Activated CD8-positive, alpha-beta T cell treated with anti-CD3 and anti-CD28 coated beads for 36 hours (primary cell): Measurements from ENCODE around the gene LGALS3BP. TPM values are rescaled to one million over a fixed set of nuclear protein-coding genes. Genes with fewer than 3 reads are reported as not detected.

Source experiments
- ATAC-seq: fragments of 200-7000 bp; cut with Tn5 transposase; one replicate; pipeline ENCODE4 v1.10.0; 2021; ENCODE audit warnings: mild to moderate bottlenecking, moderate library complexity
- CTCF ChIA-PET: fragments of 350-600 bp; sonication (Branson Sonifier 250); formaldehyde crosslinking; loops from one replicate; lab custom pipeline; 2021; ENCODE audit warnings: antibody characterized with exemption; lab: Charles Lee
- POLR2A ChIA-PET: fragments of 350-600 bp; sonication (Branson Sonifier 250); formaldehyde crosslinking; loops from one replicate; lab custom pipeline; 2021; ENCODE audit warnings: antibody characterized with exemption; lab: Charles Lee
- DNase-seq: peaks from one replicate; pipeline ENCODE4 v3.0.0-alpha.2; 2020
- H3K27ac Mint-ChIP-seq: one replicate; pipeline ENCODE4 v1.8.0; 2021; ENCODE audit warnings: mild to moderate bottlenecking, mixed read lengths
- H3K27me3 Mint-ChIP-seq: one replicate; pipeline ENCODE4 v1.8.0; 2021; ENCODE audit warnings: mixed read lengths
- H3K36me3 Mint-ChIP-seq: one replicate; pipeline ENCODE4 v1.8.0; 2021; ENCODE audit warnings: low read depth, mixed read lengths
- H3K4me1 Mint-ChIP-seq: one replicate; pipeline ENCODE4 v1.8.0; 2021; ENCODE audit warnings: low read depth, mixed read lengths
- H3K4me3 Mint-ChIP-seq: one replicate; pipeline ENCODE4 v1.8.0; 2021; ENCODE audit warnings: mild to moderate bottlenecking, moderate library complexity, mixed read lengths
- H3K9me3 Mint-ChIP-seq: one replicate; pipeline ENCODE4 v1.8.0; 2021; ENCODE audit warnings: mixed read lengths
- CTCF ChIP-seq: fragments of 200-600 bp; IDR thresholded peaks from one replicate; pipeline ENCODE4 v1.8.0; 2022; ENCODE audit warnings: antibody characterized with exemption, mild to moderate bottlenecking
- intact Hi-C: fragments of 100-400 bp; cut with micrococcal nuclease; formaldehyde crosslinking; loops from one replicate; pipeline ENCODE4 v1.10.0; 2022
- total RNA-seq, 2 experiments: library from RNA; stranded (reverse); gene quantifications; one replicate each; pipeline ENCODE4 v1.2.3, GENCODE V29; 2021

Gene LGALS3BP
- total RNA-seq, 2 experiments from 2014 or later, result 41.4 to 50.8 TPM

- Mint-ChIP-seq H3K27me3 (no peaks in the 10 kb centered on the region), H3K36me3 (peaks cover 17% of the 10 kb centered on the region), H3K4me1 (peaks cover 9% of the 10 kb centered on the region), H3K27ac (no peak overlapping the region), H3K4me3 (no peak overlapping the region), H3K9me3 (no peaks in the 10 kb centered on the region)
- intact Hi-C loops, result no loop called here
- ATAC-seq (no peak), DNase-seq (no peak)
- TF ChIP-seq CTCF, result no peak
- CTCF ChIA-PET, result no interaction called here
- POLR2A ChIA-PET, result no interaction called here
These were observed 20.9 kb upstream of the LGALS3BP start for GRCh38 chr17:79000396-79001189.

DNA sequence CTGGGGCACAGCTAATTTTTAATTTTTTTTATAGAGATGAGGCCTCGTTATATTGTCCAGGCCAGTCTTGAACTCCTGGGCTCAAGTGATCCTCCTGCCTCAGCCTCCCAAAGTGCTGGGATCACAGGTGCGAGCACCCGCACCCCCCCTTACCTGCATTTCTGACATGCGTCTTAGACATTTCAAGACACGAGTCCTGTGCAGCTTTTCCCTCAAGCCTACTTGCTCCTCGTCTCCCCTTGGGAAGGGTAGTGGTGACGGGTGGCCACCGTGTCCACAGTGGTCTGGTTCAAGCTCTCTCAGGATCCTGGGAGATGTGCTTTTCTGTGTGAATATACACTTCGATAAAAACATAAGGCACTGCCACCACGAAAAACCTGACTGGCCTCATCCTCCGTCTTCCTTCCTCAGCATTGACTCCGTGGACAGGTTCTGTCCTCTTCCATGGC lies 20.2 kb upstream of the LGALS3BP start:
- no peak for DNase-seq
- H3K27ac Mint-ChIP-seq, result no peak overlapping the region
- peaks cover 19% of the 10 kb centered on the region for H3K36me3 Mint-ChIP-seq
- no peaks in the 10 kb centered on the region for H3K9me3 Mint-ChIP-seq
- no peak for TF ChIP-seq CTCF
- no peaks in the 10 kb centered on the region for H3K27me3 Mint-ChIP-seq
- CTCF ChIA-PET, result no interaction called here
- H3K4me1 Mint-ChIP-seq, result peaks cover 5% of the 10 kb centered on the region
- H3K4me3 Mint-ChIP-seq, result no peak overlapping the region
- no peak for ATAC-seq
- POLR2A ChIA-PET, result no interaction called here
- intact Hi-C loops, result no loop called here

GRCh38 chr17:78999056-78999768 lies 19.5 kb upstream of the LGALS3BP start:
- Mint-ChIP-seq H3K4me3 (no peak overlapping the region), H3K27me3 (no peaks in the 10 kb centered on the region), H3K4me1 (peaks cover 5% of the 10 kb centered on the region), H3K9me3 (no peaks in the 10 kb centered on the region), H3K27ac (no peak overlapping the region), H3K36me3 (peaks cover 21% of the 10 kb centered on the region)
- ChIA-PET POLR2A (no interaction called here), CTCF (no interaction called here)
- intact Hi-C loops, result no loop called here
- DNase-seq (no peak), ATAC-seq (no peak)
- no peak for TF ChIP-seq CTCF

DNA sequence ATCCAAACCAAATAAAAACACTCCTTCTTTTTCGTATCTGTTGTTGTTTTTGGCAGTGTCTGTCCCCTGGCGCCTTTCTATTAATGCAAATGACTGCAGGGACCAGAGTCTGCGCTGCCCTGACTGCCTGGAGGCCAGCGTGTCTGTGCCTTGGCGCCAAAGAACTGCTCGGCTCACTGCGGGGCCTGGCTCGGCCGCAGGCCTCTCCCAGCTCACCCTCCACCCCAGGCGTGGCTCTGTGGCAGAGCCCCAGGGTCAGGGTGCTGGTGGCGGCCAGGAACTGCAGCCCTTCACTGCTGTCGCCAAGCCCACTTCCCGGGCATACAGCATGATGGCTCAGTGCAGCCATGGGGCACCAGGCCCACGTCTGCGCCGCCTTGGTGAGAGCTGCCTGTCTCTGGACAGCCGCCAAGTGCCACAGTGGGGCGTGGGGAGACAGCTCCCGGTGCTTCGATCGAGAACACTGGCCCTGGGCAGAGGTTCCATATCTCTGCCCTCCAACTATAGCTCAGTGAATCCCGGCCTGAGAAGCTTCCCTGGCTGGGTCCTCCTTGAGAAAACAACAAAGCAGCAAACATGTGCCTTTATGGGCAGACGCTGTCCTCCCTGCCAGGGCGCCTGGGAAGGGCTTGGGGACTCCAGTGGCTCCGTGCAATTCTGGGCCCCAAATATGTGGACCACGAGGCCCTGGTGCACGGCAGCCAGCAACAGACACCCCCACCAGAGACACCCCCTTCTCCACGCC lies 18.8 kb upstream of the LGALS3BP start:
- no peak for TF ChIP-seq CTCF
- H3K4me3 Mint-ChIP-seq, result no peak overlapping the region
- intact Hi-C loops, result no loop called here
- peaks cover 6% of the 10 kb centered on the region for H3K4me1 Mint-ChIP-seq
- no peaks in the 10 kb centered on the region for H3K27me3 Mint-ChIP-seq
- POLR2A ChIA-PET, result no interaction called here
- CTCF ChIA-PET, result no interaction called here
- H3K36me3 Mint-ChIP-seq, result peaks cover 26% of the 10 kb centered on the region
- no peak overlapping the region for H3K27ac Mint-ChIP-seq
- DNase-seq (no peak), ATAC-seq (no peak)
- no peaks in the 10 kb centered on the region for H3K9me3 Mint-ChIP-seq
